GM21367 (cell line): ENCODE measurements around the gene AP4S1.

ENCODE experiments used
- ATAC-seq: cut with Tn5 transposase; IDR thresholded peaks from one replicate; pipeline ENCODE4 v1.9.1; 2021; ENCODE audit not compliant: unreplicated experiment

The AP4S1 gene

DNA sequence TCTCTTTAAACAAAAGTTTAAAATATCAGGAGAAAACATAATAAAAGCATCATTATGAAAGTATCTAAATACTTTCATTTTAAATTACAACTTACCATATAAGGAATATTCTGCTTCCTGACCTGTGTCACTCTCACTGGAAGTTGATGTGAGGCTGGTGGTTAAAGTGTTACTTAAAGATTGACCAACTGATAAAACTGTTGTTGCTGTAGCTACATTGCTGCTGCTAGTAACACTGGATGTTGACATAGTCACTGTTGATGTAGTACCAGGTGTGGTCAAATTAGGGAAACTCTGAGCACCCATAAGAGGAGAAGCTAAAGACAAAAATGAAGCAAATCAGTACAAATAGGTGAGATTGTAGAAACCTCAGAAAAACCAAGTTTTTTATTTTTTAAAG, 102.2 kb downstream of the AP4S1 start:
- ATAC-seq, result peak; percentile 69

DNA sequence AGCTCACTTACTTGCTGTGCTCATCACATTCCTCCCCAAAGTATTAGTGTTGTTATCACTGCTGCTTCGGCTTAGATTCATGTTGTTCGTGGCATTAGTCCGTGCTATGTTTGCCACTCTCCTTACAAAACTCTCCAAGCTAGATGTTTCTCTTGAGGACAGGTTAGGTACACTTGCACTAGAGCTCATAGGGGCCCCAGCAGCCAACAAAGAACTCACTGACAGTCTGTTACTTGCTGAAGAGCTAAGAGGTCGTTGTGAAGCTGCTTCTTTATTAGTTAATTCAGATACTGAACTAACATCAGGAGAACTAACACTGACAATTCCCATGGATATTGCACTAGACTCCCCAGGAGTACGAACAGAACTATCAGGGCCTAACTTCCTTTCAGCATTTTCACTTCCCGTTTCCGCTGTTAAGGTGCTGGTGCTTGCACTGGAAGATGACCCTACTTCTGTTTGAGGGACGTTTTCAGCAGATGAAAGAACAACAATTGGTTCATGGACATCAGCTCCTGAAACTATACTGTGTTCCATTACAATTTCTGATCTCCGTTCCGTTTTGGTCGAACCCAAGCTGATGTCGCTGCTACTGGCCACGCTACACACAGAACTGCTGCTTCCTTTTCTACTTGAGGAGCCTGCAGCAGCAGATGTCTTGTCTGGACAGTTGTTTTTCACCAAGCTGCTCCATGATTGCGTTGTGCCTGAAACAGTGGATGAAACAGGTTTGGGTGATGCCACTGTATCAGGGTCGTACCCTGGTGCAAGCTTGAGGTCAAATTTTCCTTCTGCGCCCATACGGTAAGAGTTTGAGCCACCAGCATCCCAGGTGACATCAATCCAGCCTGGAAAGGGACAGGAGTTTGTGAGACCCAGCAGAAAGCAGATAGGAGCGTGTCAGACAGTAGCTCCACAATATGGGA, 103.4 kb downstream of the AP4S1 start:
- no peak for ATAC-seq

DNA sequence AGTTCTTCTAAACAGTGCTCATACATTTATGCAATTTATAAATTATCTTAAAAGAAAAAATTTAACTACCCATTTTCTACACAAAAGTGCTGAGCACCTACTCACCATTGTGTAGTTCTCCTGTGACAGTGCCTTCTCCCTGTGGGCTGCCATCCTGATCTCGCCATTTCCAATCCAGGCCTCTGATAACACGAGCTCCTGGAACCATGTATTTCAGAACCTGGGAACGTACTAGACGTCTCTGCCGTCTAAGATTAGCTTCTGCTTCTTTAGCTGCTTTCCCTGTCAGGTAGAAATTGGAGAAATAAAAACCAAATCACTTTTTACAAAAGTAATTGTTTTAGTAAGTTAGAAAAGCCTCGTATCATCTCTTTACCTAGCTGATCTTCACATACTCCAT, 107.7 kb downstream of the AP4S1 start:
- ATAC-seq, result no peak

DNA sequence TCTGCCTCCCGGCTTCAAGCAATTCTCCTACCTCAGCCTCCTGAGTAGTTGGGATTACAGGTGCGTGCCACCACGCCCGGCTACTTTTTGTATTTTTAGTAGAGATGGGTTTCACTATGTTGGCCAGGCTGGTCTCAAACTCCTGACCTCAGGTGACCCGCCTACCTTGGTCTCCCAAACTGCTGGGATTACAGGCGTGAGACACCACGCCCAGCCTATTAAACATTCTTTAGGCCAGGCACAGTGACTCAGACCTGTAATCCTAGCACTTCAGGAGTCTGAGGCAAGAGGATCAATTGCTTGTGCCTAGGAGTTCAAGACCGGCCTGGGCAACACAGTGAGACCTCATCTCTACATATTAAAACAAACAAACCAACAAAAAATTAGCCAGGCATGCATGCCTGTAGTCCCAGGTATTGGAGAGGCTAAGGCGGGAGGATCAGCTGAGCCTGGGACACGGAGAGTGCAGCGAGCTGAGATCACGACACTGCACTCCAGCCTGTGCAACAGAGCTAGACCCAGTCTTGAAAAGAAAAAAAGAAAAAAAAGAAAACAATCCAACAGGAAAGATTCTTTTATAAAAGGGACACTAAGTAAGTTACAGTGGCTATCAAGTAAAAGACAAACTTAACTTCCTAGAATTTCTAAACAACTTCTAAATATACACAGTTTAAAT, 111.9 kb downstream of the AP4S1 start:
- no peak for ATAC-seq

DNA sequence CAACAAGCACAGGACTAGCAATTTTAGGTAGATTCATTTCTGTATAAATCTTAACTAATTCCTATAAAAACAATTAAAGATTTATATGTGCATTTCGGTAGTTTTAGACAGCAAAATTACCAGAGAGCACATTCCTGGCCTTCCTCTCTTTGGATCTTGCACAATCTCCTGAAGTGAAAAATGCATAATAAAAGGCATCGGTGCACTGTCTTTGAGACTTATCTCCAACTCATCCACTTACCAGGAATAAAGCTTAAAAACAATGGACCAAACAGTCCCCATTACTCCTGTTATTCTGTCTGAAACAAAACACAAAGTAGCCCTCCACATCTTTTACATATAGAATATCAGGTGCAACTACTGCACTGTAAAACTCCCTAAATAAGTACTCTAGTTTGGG, 112.9 kb downstream of the AP4S1 start:
- no peak for ATAC-seq

DNA sequence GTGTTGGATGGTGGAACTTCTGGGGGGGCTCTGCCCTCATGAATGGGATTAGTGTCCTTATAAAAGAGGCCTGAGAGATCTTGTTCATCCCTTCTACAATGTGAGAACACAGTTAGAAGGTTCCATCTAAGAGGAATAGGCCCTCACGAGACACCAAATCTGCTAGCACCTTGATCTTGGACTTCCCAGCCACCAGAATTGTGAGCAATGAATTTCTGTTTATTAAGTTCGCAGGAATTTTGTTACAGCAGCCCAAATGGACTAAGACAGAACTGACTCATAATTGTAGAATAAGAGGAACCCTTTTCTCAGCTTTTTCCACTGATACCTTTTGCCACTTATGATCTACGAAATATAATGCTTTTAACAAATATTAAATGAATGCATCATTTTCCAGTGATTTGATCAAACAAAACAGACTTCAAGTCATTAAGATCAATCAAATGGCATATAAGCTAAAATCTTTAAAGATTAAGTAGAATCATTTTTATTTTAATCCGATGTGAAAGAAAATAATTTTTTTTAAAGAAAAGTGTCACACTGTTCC, 113.9 kb downstream of the AP4S1 start:
- no peak for ATAC-seq

DNA sequence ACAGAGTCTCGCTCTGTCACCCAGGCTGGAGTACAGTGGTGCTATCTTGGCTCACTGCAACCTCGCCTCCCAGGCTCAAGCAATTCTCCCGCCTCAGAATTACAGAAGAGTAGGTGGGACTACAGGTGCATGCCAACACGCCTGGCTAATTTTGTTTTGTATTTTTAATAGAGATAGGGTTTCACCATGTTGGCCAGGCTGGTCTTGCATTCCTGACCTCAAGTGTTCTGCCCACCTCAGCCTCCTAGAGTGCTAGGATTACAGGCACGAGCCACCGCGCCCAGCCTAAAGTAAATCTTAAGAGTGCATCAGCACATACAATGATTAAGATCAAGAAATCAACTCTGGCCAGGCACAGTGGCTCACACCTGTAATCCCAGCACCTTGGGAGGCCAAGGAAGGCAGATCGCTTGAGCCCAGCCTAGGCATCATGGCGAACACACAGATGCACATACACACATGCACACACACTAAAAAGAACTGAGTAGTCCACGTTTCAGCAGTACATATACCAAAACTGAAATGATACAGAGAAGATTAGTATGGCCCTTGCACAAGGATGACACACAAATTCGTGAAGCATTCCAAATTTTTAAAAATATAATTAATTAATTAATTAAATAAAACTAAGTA, 117.1 kb downstream of the AP4S1 start:
- ATAC-seq, result no peak
